Head of caudate nucleus (tissue), 42 donors: ENCODE results near the gene TMBIM1.

Experiments used
- DNase-seq, 42 donors: peaks; one replicate each; pipeline versions ENCODE4 v3.0.0 to v3.0.0-alpha.2; 2020 to 2021; ENCODE audit warnings: mixed read lengths in 7 of 42
- intact Hi-C: fragments of 100-400 bp; cut with DNase I; formaldehyde crosslinking; loops from one replicate; pipeline ENCODE4 v1.15.0; 2022

TMBIM1 gene

GRCh38 chr2:218292048-218293014 is at the start of gene TMBIM1:
Gene TMBIM1 (minus strand): TSS chr2:218292503. CDS start chr2:218282141, 10,362 bp downstream.
- peak in 41 of 42 donors; percentile 39 to 86 (median 73) for DNase-seq

GRCh38 chr2:218341381-218341780 is 49.1 kb upstream of the TMBIM1 start:
- intact Hi-C loops = no loop called here
- no peak for DNase-seq

More at GRCh38 chr2:218292048-218293014, at the start of gene TMBIM1:
- intact Hi-C loops = loop anchor here (5.0 kb wide), 1 partner anchor 110 kb away; no protein-coding TSS in a partner anchor

GRCh38 chr2:218340656-218341055 is 48.4 kb upstream of the TMBIM1 start:
- no peak for DNase-seq
- intact Hi-C loops = no loop called here

- DNase-seq = no peak
- intact Hi-C loops = no loop called here
These were observed 42.2 kb upstream of the TMBIM1 start for GRCh38 chr2:218334531-218334930.

- DNase-seq = peak in 6 of 42 donors; percentile 10 to 48 (median 34)
- intact Hi-C loops = no loop called here
These were observed 40.8 kb upstream of the TMBIM1 start for GRCh38 chr2:218332920-218333645.

- intact Hi-C loops = no loop called here
- no peak for DNase-seq
These were observed 40.0 kb upstream of the TMBIM1 start for GRCh38 chr2:218332288-218332687.

- DNase-seq = no peak
- intact Hi-C loops = no loop called here
These were observed 39.4 kb upstream of the TMBIM1 start for GRCh38 chr2:218331745-218332144.

- intact Hi-C loops = no loop called here
- DNase-seq = peak in 23 of 42 donors; percentile 9 to 73 (median 37)
These were observed 37.7 kb upstream of the TMBIM1 start for GRCh38 chr2:218329826-218330593.

- intact Hi-C loops = no loop called here
These were observed 36.9 kb upstream of the TMBIM1 start for GRCh38 chr2:218329027-218329825.

GRCh38 chr2:218328294-218328693 is 36.0 kb upstream of the TMBIM1 start:
- intact Hi-C loops = no loop called here
- no peak for DNase-seq

More at GRCh38 chr2:218329027-218329825, 36.9 kb upstream of the TMBIM1 start:
- DNase-seq = no peak

GRCh38 chr2:218327451-218328210 is 35.3 kb upstream of the TMBIM1 start:
- DNase-seq = no peak
- intact Hi-C loops = no loop called here

GRCh38 chr2:218326315-218326714 is 34.0 kb upstream of the TMBIM1 start:
- intact Hi-C loops = no loop called here
- DNase-seq = no peak

GRCh38 chr2:218325566-218326160 is 33.4 kb upstream of the TMBIM1 start:
- intact Hi-C loops = no loop called here
- no peak for DNase-seq

GRCh38 chr2:218323526-218324472 is 31.5 kb upstream of the TMBIM1 start:
- peak in 4 of 42 donors; percentile 5 to 50 (median 20) for DNase-seq
- intact Hi-C loops = no loop called here

GRCh38 chr2:218322768-218323525 is 30.6 kb upstream of the TMBIM1 start:
- intact Hi-C loops = no loop called here
- peak; percentile 24 to 83 (median 66) for DNase-seq
